Measurements from ENCODE around the gene SLC51A. TPM values are rescaled to one million over a fixed set of nuclear protein-coding genes. Genes with fewer than 3 reads are reported as not detected.

The SLC51A gene
- total and polyA plus RNA-seq, 2 experiments from 2014 or later, result 6.0 TPM; not detected in 1

- Histone ChIP-seq H3K4me2 (ENCODE audit: unreplicated experiment) (no peak overlapping the region), H3K27ac (no peak overlapping the region), H3K9me2 (ENCODE audit: insufficient read depth) (no peaks in the 10 kb centered on the region), H3K4me1 (ENCODE audit: insufficient read depth) (peaks cover 6% of the 10 kb centered on the region; the same call in 1 of the 2 replicates), H2AFZ (no peak overlapping the region), H4K20me1 (ENCODE audit: insufficient read depth) (no peaks in the 10 kb centered on the region), H3K9me3 (ENCODE audit: low read depth) (no peaks in the 10 kb centered on the region), H3K9ac (no peak overlapping the region), H3K27me3 (replicated peaks; ENCODE audit: insufficient read depth) (no peaks in the 10 kb centered on the region), H3K79me2 (ENCODE audit: insufficient read depth) (no peaks in the 10 kb centered on the region), H3K4me3 (no peak overlapping the region), H3F3A (ENCODE audit: insufficient read depth) (peaks cover 13% of the 10 kb centered on the region; the same call in 1 of the 2 replicates), H3K36me3 (ENCODE audit: low read depth) (no peaks in the 10 kb centered on the region)
- TF ChIP-seq EZH2phosphoT487 (IDR thresholded peaks at IDR 0.05; ENCODE audit: insufficient read depth, low read depth) (no peak), EZH2 (IDR thresholded peaks at IDR 0.05; ENCODE audit: insufficient read depth, poor library complexity, severe bottlenecking) (no peak)
- in situ Hi-C loops (cut with MboI), result no loop called here
- no peak for DNase-seq
- 90% methylated on average over 13 of the region's 13 CpGs for WGBS, 2 experiments (ENCODE audit: low coverage in 1 of 2, low lambda C conversion rate in 2 of 2, missing lambda C conversion rate in 2 of 2)
Observed at GRCh38 chr3:196218155-196218712, 1.9 kb downstream of the SLC51A start.

DNA sequence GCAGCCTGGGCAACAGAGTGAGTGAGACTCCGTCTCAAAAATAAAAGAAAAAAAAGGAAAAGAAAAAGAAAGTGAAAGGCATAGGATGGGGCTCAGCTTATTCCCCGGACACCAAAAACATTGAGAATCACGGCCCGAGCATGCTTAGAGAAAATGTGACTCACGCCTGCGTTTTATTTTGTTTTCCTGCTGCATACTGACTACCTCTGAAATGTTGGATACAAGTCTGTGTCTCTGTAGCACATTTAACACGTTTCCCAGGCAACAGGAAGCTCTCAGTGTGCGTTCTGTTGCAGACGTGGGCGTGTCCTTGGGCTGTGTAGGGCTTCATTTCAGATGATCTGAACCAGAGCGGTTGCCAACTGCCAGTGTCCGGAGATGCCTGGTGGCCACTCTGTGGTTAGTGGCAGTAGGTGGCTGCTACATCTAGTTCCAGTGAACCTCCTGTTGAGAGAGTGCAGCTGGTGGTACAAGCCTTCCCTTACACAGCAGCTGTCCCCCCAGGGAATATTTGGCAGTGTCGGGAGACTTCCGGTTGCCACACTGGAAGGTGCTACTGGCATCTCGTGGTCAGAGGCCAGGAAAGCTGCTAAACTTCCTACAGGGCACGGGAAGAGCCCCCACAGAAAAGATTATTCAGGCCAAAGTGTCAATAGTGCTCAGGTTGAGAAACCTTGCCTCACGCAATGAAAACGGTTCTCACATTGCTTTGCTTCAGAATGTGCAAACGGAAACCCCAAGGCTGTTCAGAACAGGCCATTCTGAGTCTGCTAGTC is 3.0 kb downstream of the SLC51A start:
- TF ChIP-seq EZH2phosphoT487 (IDR thresholded peaks at IDR 0.05; ENCODE audit: insufficient read depth, low read depth), result no peak
- TF ChIP-seq EZH2 (IDR thresholded peaks at IDR 0.05; ENCODE audit: insufficient read depth, poor library complexity, severe bottlenecking), result no peak
- no peaks in the 10 kb centered on the region for H4K20me1 ChIP-seq (ENCODE audit: insufficient read depth)
- peaks cover 13% of the 10 kb centered on the region; the same call in 1 of the 2 replicates for H3F3A ChIP-seq (ENCODE audit: insufficient read depth)
- WGBS, 2 experiments (ENCODE audit: low coverage in 1 of 2, low lambda C conversion rate in 2 of 2, missing lambda C conversion rate in 2 of 2), result 3 to 4% methylated on average over 19 of the region's 19 CpGs
- peak overlapping the region; percentile 65 for H3K9ac ChIP-seq
- H3K9me2 ChIP-seq (ENCODE audit: insufficient read depth), result no peaks in the 10 kb centered on the region
- DNase-seq, result peak; percentile 97
- no peaks in the 10 kb centered on the region for H3K9me3 ChIP-seq (ENCODE audit: low read depth)
- H3K4me1 ChIP-seq (ENCODE audit: insufficient read depth), result peaks cover 6% of the 10 kb centered on the region; the same call in 1 of the 2 replicates
- H3K79me2 ChIP-seq (ENCODE audit: insufficient read depth), result no peaks in the 10 kb centered on the region
- peak overlapping the region; percentile 70 for H2AFZ ChIP-seq
- peak overlapping the region; percentile 66 for H3K4me3 ChIP-seq
- in situ Hi-C loops (cut with MboI), result no loop called here
- H3K27me3 ChIP-seq (replicated peaks; ENCODE audit: insufficient read depth), result no peaks in the 10 kb centered on the region
- peak overlapping the region; percentile 63 for H3K4me2 ChIP-seq (ENCODE audit: unreplicated experiment)
- H3K27ac ChIP-seq, result peak overlapping the region; percentile 61
- no peaks in the 10 kb centered on the region for H3K36me3 ChIP-seq (ENCODE audit: low read depth)

GRCh38 chr3:196219970-196220311 is 3.6 kb downstream of the SLC51A start:
- peak overlapping the region; percentile 63 for H3K4me2 ChIP-seq (ENCODE audit: unreplicated experiment)
- no peaks in the 10 kb centered on the region for H3K9me2 ChIP-seq (ENCODE audit: insufficient read depth)
- WGBS, 2 experiments (ENCODE audit: low coverage in 1 of 2, low lambda C conversion rate in 2 of 2, missing lambda C conversion rate in 2 of 2), result 84 to 85% methylated on average over 19 of the region's 19 CpGs
- peak overlapping the region; percentile 66 for H3K4me3 ChIP-seq
- peaks cover 13% of the 10 kb centered on the region; the same call in 1 of the 2 replicates for H3F3A ChIP-seq (ENCODE audit: insufficient read depth)
- H3K27me3 ChIP-seq (replicated peaks; ENCODE audit: insufficient read depth), result no peaks in the 10 kb centered on the region
- peaks cover 6% of the 10 kb centered on the region; the same call in 1 of the 2 replicates for H3K4me1 ChIP-seq (ENCODE audit: insufficient read depth)
- TF ChIP-seq EZH2phosphoT487 (IDR thresholded peaks at IDR 0.05; ENCODE audit: insufficient read depth, low read depth), result no peak
- TF ChIP-seq EZH2 (IDR thresholded peaks at IDR 0.05; ENCODE audit: insufficient read depth, poor library complexity, severe bottlenecking), result no peak
- in situ Hi-C loops (cut with MboI), result no loop called here
- H3K79me2 ChIP-seq (ENCODE audit: insufficient read depth), result no peaks in the 10 kb centered on the region
- no peak for DNase-seq
- H2AFZ ChIP-seq, result peak overlapping the region; percentile 70
- H4K20me1 ChIP-seq (ENCODE audit: insufficient read depth), result no peaks in the 10 kb centered on the region
- H3K9ac ChIP-seq, result peak overlapping the region; percentile 65
- no peaks in the 10 kb centered on the region for H3K36me3 ChIP-seq (ENCODE audit: low read depth)
- peak overlapping the region; percentile 61 for H3K27ac ChIP-seq
- H3K9me3 ChIP-seq (ENCODE audit: low read depth), result no peaks in the 10 kb centered on the region

DNA sequence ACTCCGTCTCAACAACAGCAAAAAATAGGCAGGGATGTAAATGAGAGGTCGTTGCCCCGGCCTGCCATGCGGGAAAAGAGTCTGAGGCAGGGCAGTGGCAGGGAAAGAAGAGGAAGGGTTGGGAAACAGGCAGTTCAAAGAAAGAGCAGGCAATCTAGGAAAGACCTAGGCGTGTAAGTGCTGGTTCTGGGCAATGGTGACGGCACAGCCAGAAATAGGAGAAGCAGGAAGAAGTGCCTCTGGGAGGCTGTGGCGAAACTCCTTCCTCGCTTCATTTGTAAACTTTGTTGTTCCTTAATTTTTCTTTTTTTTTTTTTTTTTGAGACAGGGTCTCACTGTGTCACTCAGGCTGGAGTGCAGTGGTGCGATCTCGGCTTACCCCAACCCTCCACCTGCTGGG is 4.3 kb downstream of the SLC51A start:
- no peak for DNase-seq
- Histone ChIP-seq H3K79me2 (ENCODE audit: insufficient read depth) (no peaks in the 10 kb centered on the region), H4K20me1 (ENCODE audit: insufficient read depth) (no peaks in the 10 kb centered on the region), H3K4me1 (ENCODE audit: insufficient read depth) (peaks cover 6% of the 10 kb centered on the region; the same call in 1 of the 2 replicates), H2AFZ (no peak overlapping the region), H3K9ac (no peak overlapping the region), H3K9me2 (ENCODE audit: insufficient read depth) (no peaks in the 10 kb centered on the region), H3K36me3 (ENCODE audit: low read depth) (no peaks in the 10 kb centered on the region), H3K4me3 (no peak overlapping the region), H3K4me2 (ENCODE audit: unreplicated experiment) (no peak overlapping the region), H3K27me3 (replicated peaks; ENCODE audit: insufficient read depth) (no peaks in the 10 kb centered on the region), H3F3A (ENCODE audit: insufficient read depth) (peaks cover 13% of the 10 kb centered on the region; the same call in 1 of the 2 replicates), H3K27ac (no peak overlapping the region), H3K9me3 (ENCODE audit: low read depth) (no peaks in the 10 kb centered on the region)
- no peak for TF ChIP-seq EZH2phosphoT487 (IDR thresholded peaks at IDR 0.05; ENCODE audit: insufficient read depth, low read depth)
- no peak for TF ChIP-seq EZH2 (IDR thresholded peaks at IDR 0.05; ENCODE audit: insufficient read depth, poor library complexity, severe bottlenecking)
- in situ Hi-C loops (cut with MboI), result no loop called here
- WGBS, 2 experiments (ENCODE audit: low coverage in 1 of 2, low lambda C conversion rate in 2 of 2, missing lambda C conversion rate in 2 of 2), result 91% methylated on average over 10 of the region's 10 CpGs

Measured in GM23248 (cell line).